ENCODE data around the gene EPS8L3.

EPS8L3 gene

DNA sequence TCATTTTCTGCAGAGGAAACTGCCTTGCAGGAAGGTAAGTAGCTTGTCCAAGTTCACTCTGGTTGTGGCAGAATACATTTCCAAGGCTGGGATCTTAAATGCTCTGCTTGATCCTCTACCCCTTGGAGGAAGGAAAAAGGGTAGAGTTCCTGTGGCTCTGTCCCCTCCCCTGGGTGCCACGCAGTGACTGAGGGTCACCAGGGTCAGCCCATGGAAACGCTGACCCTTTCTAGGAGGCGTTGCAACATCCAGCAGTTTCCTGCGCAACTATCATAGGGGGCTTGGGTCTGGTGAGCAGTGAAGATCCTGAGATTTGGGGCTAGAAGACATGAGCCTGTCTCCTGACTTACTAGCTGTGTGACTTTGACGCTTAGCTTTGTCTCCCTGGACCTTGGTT is 29.4 kb upstream of the EPS8L3 start:
- no peak for DNase-seq

- DNase-seq = no peak
Observed at GRCh38 chr1:109792056-109792831, 28.5 kb upstream of the EPS8L3 start.

- DNase-seq = no peak
Observed at GRCh38 chr1:109791495-109792043, 27.8 kb upstream of the EPS8L3 start.

- DNase-seq = peak in 4 of 5 experiments; percentile 52 to 97 (median 57)
Observed at GRCh38 chr1:109790735-109791494, 27.2 kb upstream of the EPS8L3 start.

GRCh38 chr1:109790329-109790728 is 26.6 kb upstream of the EPS8L3 start:
- no peak for DNase-seq

GRCh38 chr1:109789551-109790180 is 25.9 kb upstream of the EPS8L3 start:
- no peak for DNase-seq

- DNase-seq = peak in 1 of 5 experiments; percentile 44
Observed at GRCh38 chr1:109788695-109789521, 25.2 kb upstream of the EPS8L3 start.

- DNase-seq = peak in 1 of 5 experiments; percentile 44
Observed at GRCh38 chr1:109787845-109788601, 24.3 kb upstream of the EPS8L3 start.

GRCh38 chr1:109787211-109787844 is 23.6 kb upstream of the EPS8L3 start:
- no peak for DNase-seq

- DNase-seq = peak in 1 of 5 experiments; percentile 39
Observed at GRCh38 chr1:109786531-109787021, 22.9 kb upstream of the EPS8L3 start.

- no peak for DNase-seq
Observed at GRCh38 chr1:109786112-109786480, 22.4 kb upstream of the EPS8L3 start.

- no peak for DNase-seq
Observed at GRCh38 chr1:109785446-109786111, 21.9 kb upstream of the EPS8L3 start.

GRCh38 chr1:109784551-109785252 is 21.0 kb upstream of the EPS8L3 start:
- DNase-seq = no peak

- no peak for DNase-seq
Observed at GRCh38 chr1:109783436-109783835, 19.7 kb upstream of the EPS8L3 start.

- no peak for DNase-seq
Observed at GRCh38 chr1:109782927-109783326, 19.2 kb upstream of the EPS8L3 start.

DNA sequence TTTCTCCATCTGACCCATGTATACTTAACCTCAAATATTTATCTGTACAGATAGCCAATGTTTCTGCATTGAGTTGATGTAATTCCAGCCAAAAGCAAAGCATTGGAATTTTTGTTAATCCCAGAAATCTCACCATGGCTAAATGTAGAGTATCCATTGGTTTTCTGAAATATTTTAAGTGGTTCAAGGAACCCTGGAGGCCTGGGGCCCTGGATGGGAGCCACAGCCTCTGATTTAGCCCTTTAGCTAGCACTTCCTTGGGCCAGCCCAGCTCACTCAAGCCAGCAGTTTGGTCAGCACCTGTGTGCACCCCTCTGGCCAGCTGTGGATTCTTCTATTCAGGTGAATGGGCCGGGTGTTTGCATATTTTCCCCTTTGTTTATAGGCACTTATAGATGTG is 18.8 kb upstream of the EPS8L3 start:
- DNase-seq = no peak

GRCh38 chr1:109781806-109782205 is 18.1 kb upstream of the EPS8L3 start:
- no peak for DNase-seq

GRCh38 chr1:109780982-109781381 is 17.3 kb upstream of the EPS8L3 start:
- DNase-seq = no peak

GRCh38 chr1:109777980-109778625 is 14.4 kb upstream of the EPS8L3 start:
- DNase-seq = no peak
